K562 (cell line): ENCODE results near the gene SLC66A2. TPM values are rescaled to one million over a fixed set of nuclear protein-coding genes. Genes with fewer than 3 reads are reported as not detected.

ENCODE experiments used
- BRD9 ChIP-seq: fragments of 450-650 bp; IDR thresholded peaks from 2 replicates; pipeline ENCODE4 v1.6.1; 2018; ENCODE audit warnings: low read depth; ENCODE audit not compliant: partially characterized antibody
- ETS2 ChIP-seq: IDR thresholded peaks from 2 replicates; pipeline ENCODE4 v1.6.1; 2016; ENCODE audit warnings: borderline replicate concordance, missing genetic modification characterization, mild to moderate bottlenecking, moderate library complexity, missing compliant biosample characterization; ENCODE audit not compliant: poor library complexity, severe bottlenecking
- HMGN3 ChIP-seq: IDR thresholded peaks from 2 replicates; pipeline ENCODE4 v1.6.1; 2011; ENCODE audit warnings: borderline replicate concordance, low read depth, mild to moderate bottlenecking, mixed read lengths, low read length; ENCODE audit not compliant: insufficient read length; ENCODE audit errors: extremely low read depth
- NFRKB ChIP-seq: fragments of 450-650 bp; IDR thresholded peaks from 2 replicates; pipeline ENCODE4 v1.6.1; 2016; ENCODE audit warnings: low read depth
- PHF20 ChIP-seq: fragments of 450-650 bp; IDR thresholded peaks from 2 replicates; pipeline ENCODE4 v1.6.1; 2018; ENCODE audit not compliant: partially characterized antibody
- PHF8 ChIP-seq: fragments of 200-600 bp; sonication (generic); IDR thresholded peaks from 2 replicates; pipeline ENCODE4 v1.6.1; 2012; ENCODE audit warnings: mixed run types, mild to moderate bottlenecking, inconsistent platforms, low read length, moderate library complexity, borderline replicate concordance
- POLR2B ChIP-seq: fragments of 450-650 bp; IDR thresholded peaks from 2 replicates; pipeline ENCODE4 v1.6.1; 2018; ENCODE audit warnings: low read depth; ENCODE audit not compliant: partially characterized antibody
- POLR2H ChIP-seq: IDR thresholded peaks from 2 replicates; pipeline ENCODE4 v1.6.1; 2016; ENCODE audit warnings: missing genetic modification characterization, low read depth, mild to moderate bottlenecking, control low read depth, missing compliant biosample characterization, moderate library complexity
- RERE ChIP-seq: sonication (generic); formaldehyde crosslinking; IDR thresholded peaks from 2 replicates; pipeline ENCODE4 v1.8.0; 2023; ENCODE audit warnings: missing genetic modification reagents, mild to moderate bottlenecking, borderline replicate concordance
- SUPT5H ChIP-seq: fragments of 450-650 bp; IDR thresholded peaks from 2 replicates; pipeline ENCODE4 v1.6.1; 2016
- TAF7 ChIP-seq: fragments of 450-650 bp; IDR thresholded peaks from 2 replicates; pipeline ENCODE4 v1.6.1; 2016; ENCODE audit warnings: missing genetic modification characterization, missing compliant biosample characterization
- TCFL5 ChIP-seq: fragments of 250-450 bp; sonication (Bioruptor Pico); conservative IDR thresholded peaks from 2 replicates; pipeline ENCODE4 v1.6.1; 2021; ENCODE audit warnings: mild to moderate bottlenecking, moderate library complexity, matching md5 sums
- VEZF1 ChIP-seq: fragments of 200-800 bp; sonication (Bioruptor generic); IDR thresholded peaks from 2 replicates; pipeline ENCODE4 v1.6.1; 2017; ENCODE audit warnings: missing genetic modification characterization, missing compliant biosample characterization
- XRCC4 ChIP-seq: IDR thresholded peaks from one replicate; pipeline ENCODE4 v1.6.1; 2011; ENCODE audit not compliant: insufficient read depth, insufficient read length; ENCODE audit errors: extremely low read depth
- ZFX ChIP-seq: sonication (generic); formaldehyde crosslinking; IDR thresholded peaks from 2 replicates; pipeline ENCODE4 v1.8.0; 2022; ENCODE audit warnings: mild to moderate bottlenecking, missing genetic modification reagents, moderate library complexity
- ZNF282 ChIP-seq: sonication (generic); formaldehyde crosslinking; IDR thresholded peaks from 2 replicates; pipeline ENCODE4 v1.8.1; 2023; ENCODE audit warnings: missing genetic modification reagents
- ZNF717 ChIP-seq: fragments of 250-450 bp; sonication (Bioruptor Pico); IDR thresholded peaks from 2 replicates; pipeline ENCODE4 v1.5.0; 2021
- polyA plus RNA-seq, 8 experiments: library from polyadenylated mRNA; depleted of rRNA in 4 of 8; stranded (reverse) in 5 of 8; unstranded in 3 of 8; fragments of >200 nt; fragmentation: Nextera tagmentation in 2 of 8; fragmentation: Illumina TruSeq in 1 of 8; extraction: Ambion mirVana in 2 of 8; extraction: Trizol in 1 of 8; gene quantifications; 2 replicates each; pipeline versions ENCODE4 v1.2.1 to v1.2.3, GENCODE V29; 2011 to 2014; ENCODE audit warnings: inconsistent platforms in 1 of 8, missing spikeins in 1 of 8
- total RNA-seq, 7 experiments: library from RNA; depleted of rRNA in 6 of 7; stranded (reverse); fragments of >200 nt in 6 of 7; fragmentation: Illumina TruSeq in 2 of 7; extraction: Trizol in 2 of 7; gene quantifications; 2 replicates each; pipeline versions ENCODE4 v1.2.1 to v1.2.3, GENCODE V29; 2011 to 2021; ENCODE audit warnings: low replicate concordance in 1 of 7
- TF ChIP-seq, protein P1 (sequence below): fragments of 450-650 bp; IDR thresholded peaks from 2 replicates; pipeline ENCODE4 v1.6.1; 2016; ENCODE audit warnings: antibody characterized with exemption
- TF ChIP-seq, protein P2 (sequence below): sonication (generic); formaldehyde crosslinking; IDR thresholded peaks from 2 replicates; pipeline ENCODE4 v1.8.0; 2022; ENCODE audit warnings: missing genetic modification reagents, mild to moderate bottlenecking, moderate library complexity, borderline replicate concordance

SLC66A2 gene
- total and polyA plus RNA-seq, 9 of the 15 experiments (the other 6 are each of a cell fraction or from before 2014, with no cell fraction given): 0.25 to 17.5 (median 5.6) TPM

GRCh38 chr18:79988451-79989194, 37.2 kb upstream of the SLC66A2 start, which contains the start of gene TXNL4A (continued):
- 0 out of 2 replicates have a peak, but pooled peaks have one; percentile 27 for TF ChIP-seq VEZF1 (CRISPR knock-in tag)
- peak; percentile 91 for TF ChIP-seq ZFX (CRISPR knock-in tag)
- TF ChIP-seq PHF20: peak; percentile 62
- peak; percentile 72 for TF ChIP-seq POLR2B
- TF ChIP-seq SUPT5H: peak; percentile 84
- no peak for TF ChIP-seq ZNF717 (CRISPR knock-in tag)
- peak; percentile 78 for TF ChIP-seq HMGN3
- TF ChIP-seq NFRKB: no peak
- no peak for TF ChIP-seq ETS2
- TF ChIP-seq TAF7: no peak
- TF ChIP-seq, protein P1, sequence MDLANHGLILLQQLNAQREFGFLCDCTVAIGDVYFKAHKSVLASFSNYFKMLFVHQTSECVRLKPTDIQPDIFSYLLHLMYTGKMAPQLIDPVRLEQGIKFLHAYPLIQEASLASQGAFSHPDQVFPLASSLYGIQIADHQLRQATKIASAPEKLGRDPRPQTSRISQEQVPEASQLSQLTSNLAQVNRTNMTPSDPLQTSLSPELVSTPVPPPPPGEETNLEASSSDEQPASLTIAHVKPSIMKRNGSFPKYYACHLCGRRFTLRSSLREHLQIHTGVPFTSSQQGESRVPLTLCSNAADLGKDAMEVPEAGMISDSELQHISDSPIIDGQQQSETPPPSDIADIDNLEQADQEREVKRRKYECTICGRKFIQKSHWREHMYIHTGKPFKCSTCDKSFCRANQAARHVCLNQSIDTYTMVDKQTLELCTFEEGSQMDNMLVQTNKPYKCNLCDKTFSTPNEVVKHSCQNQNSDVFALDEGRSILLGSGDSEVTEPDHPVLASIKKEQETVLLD: peak; percentile 97
- no peak for TF ChIP-seq RERE (CRISPR knock-in tag)
- peak; percentile 71 for TF ChIP-seq POLR2H (tag)
- no peak for TF ChIP-seq ZNF282 (CRISPR knock-in tag)
- TF ChIP-seq PHF8: peak; percentile 67; the same call in 1 of the 2 replicates
- no peak for TF ChIP-seq BRD9
- TF ChIP-seq XRCC4: no peak
- no peak for TF ChIP-seq TCFL5 (CRISPR knock-in tag)
- TF ChIP-seq, protein P2, sequence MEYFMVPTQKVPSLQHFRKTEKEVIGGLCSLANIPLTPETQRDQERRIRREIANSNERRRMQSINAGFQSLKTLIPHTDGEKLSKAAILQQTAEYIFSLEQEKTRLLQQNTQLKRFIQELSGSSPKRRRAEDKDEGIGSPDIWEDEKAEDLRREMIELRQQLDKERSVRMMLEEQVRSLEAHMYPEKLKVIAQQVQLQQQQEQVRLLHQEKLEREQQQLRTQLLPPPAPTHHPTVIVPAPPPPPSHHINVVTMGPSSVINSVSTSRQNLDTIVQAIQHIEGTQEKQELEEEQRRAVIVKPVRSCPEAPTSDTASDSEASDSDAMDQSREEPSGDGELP (CRISPR knock-in tag): peak; percentile 62; the same call in 1 of the 2 replicates
